Left renal cortex interstitium (tissue), 4 donors: ENCODE data around the gene PYY. TPM values are rescaled to one million over a fixed set of nuclear protein-coding genes. Genes with fewer than 3 reads are reported as not detected.

Experiments
- DNase-seq, 4 donors: peaks; one replicate each; pipeline ENCODE4 v3.0.0-alpha.2; 2013; ENCODE audit warnings: low read depth in 4 of 4, low spot score in 2 of 4, missing footprints in 1 of 4
- polyA plus RNA-seq, 4 donors: library from polyadenylated mRNA; unstranded; fragments of 120-200 nt; gene quantifications; one replicate each; pipeline ENCODE4 v1.2.1, GENCODE V29; 2013; ENCODE audit not compliant: insufficient read length in 4 of 4

PYY gene
- polyA plus RNA-seq, 4 donors = 0.21 to 0.33 (median 0.24) TPM

GRCh38 chr17:43918026-43918389 is 35.7 kb downstream of the PYY start:
- DNase-seq = no peak

GRCh38 chr17:43917348-43918025 is 36.3 kb downstream of the PYY start:
- no peak for DNase-seq

GRCh38 chr17:43917016-43917347 is 36.8 kb downstream of the PYY start:
- no peak for DNase-seq

GRCh38 chr17:43916385-43916784 is 37.4 kb downstream of the PYY start:
- DNase-seq = no peak

- DNase-seq = no peak
Observed at GRCh38 chr17:43915559-43915958, 38.2 kb downstream of the PYY start.

GRCh38 chr17:43914451-43914850 is 39.3 kb downstream of the PYY start:
- DNase-seq = no peak

GRCh38 chr17:43913584-43913983 is 40.2 kb downstream of the PYY start:
- no peak for DNase-seq

GRCh38 chr17:43912635-43913304 is 41.0 kb downstream of the PYY start:
- no peak for DNase-seq

- DNase-seq = no peak
Observed at GRCh38 chr17:43911904-43912303, 41.8 kb downstream of the PYY start.

GRCh38 chr17:43909537-43910231 is 44.1 kb downstream of the PYY start:
- DNase-seq = no peak

- no peak for DNase-seq
Observed at GRCh38 chr17:43907998-43908721, 45.6 kb downstream of the PYY start.

- peak; percentile 76 to 91 (median 86) for DNase-seq
Observed at GRCh38 chr17:43907425-43907981, 46.2 kb downstream of the PYY start, which contains the start of gene MPP2. Gene MPP2, minus strand, starts transcription at chr17:43907536. Its CDS starts 3,076 bp downstream, at chr17:43904460.

- DNase-seq = no peak
Observed at GRCh38 chr17:43906951-43907424, 46.8 kb downstream of the PYY start.

GRCh38 chr17:43905985-43906852 is 47.5 kb downstream of the PYY start:
- DNase-seq = peak in 2 of 4 donors; percentile 21 to 41

GRCh38 chr17:43905400-43905984 is 48.2 kb downstream of the PYY start:
- no peak for DNase-seq
